HG03066 (cell line): ENCODE measurements around the gene PTCHD1.

Source experiments
- ATAC-seq: cut with Tn5 transposase; IDR thresholded peaks from one replicate; pipeline ENCODE4 v1.9.1; 2021; ENCODE audit warnings: low read depth; ENCODE audit not compliant: unreplicated experiment

PTCHD1 gene

DNA sequence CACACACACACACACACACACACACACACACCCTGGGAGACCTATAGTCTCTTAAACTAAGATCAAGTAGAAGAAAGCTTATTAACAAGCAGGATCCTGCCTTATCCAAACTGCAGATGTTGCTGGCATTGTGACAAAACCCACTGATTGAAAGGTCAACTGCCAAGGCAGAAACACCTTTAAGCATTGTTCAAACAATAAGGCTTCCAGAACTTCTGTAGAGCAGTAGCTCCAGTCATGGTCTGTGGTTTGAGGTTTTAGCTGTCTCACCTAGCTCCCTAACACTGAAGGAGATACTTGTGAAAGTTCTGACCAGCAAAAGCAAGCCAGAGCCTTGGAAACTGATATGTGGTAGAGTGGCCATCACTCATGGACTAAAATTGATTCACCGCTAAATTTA lies 59.8 kb downstream of the PTCHD1 start:
- no peak for ATAC-seq

DNA sequence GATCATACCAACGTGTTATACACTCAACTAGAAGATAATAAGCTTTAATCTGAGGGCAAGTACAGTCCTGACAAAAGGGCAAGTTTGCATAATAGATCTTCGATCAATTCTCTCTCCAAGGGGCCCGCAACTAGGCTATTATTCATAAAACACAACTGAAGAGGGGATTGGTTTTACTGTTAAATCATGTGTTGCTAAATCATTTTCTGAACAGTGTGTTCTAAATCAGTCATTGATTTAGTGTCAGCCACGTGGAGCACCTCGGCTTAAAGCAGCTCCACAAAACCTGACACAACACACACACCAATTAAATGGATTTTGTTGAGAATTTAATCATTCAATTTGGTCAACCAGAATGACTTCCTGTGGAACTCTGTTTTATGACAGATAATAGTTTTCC lies 61.6 kb downstream of the PTCHD1 start:
- ATAC-seq = no peak

DNA sequence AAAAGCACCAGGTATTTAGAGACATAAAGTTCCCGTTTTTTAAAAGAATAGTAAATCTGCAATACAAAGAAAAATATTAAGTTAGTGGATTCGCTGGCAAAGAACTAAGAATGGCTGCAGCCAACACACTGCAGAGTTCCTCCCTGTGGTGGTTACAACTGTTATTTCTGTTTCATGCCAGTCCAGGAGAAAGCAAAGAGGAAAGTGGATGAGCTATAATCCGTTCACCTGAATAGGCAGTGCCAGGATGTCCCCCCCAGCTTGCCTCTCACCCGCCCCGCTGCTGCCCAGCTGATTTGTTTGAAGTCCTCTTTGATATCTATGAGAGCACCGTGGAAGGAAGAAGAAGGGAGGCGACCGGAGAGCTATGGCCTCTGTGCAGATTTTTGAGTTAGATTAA lies 63.9 kb downstream of the PTCHD1 start:
- no peak for ATAC-seq

DNA sequence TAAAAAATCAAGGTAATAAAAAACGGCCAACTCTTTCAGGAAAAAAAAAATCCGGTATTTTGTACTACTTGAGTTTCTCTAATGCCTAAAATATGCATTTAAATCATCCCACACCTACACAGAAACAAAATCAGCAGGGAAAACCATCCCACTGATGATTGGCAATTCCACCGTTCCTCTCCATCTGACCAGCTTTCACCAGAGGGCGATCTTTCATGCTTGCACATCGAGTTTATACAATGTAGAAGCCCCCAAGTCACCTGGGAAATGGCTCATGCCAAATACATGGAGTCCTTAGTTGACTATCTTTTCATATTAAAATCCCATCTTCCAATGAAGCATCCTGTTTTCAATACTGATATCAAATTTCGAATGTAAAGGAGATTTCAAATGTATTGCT lies 69.2 kb downstream of the PTCHD1 start:
- ATAC-seq = no peak

DNA sequence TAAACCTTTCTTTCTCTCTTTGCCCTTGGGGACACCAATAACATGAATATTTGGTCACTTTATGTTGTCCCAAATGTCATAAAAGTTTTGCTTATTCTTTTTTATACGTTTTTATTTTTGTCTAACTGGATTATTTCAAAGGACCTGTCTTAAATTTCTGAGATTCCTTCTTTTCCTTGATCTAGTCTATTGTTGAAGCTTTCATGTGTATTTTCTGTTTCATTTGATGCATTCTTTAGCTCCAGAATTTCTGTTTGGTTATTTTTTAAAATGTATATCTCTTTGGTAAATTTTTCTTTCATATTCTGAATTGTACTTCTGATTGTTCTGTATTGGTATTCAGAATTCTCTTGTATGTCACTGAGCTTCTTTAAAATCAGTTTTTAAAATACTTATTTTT lies 88.3 kb downstream of the PTCHD1 start:
- no peak for ATAC-seq

DNA sequence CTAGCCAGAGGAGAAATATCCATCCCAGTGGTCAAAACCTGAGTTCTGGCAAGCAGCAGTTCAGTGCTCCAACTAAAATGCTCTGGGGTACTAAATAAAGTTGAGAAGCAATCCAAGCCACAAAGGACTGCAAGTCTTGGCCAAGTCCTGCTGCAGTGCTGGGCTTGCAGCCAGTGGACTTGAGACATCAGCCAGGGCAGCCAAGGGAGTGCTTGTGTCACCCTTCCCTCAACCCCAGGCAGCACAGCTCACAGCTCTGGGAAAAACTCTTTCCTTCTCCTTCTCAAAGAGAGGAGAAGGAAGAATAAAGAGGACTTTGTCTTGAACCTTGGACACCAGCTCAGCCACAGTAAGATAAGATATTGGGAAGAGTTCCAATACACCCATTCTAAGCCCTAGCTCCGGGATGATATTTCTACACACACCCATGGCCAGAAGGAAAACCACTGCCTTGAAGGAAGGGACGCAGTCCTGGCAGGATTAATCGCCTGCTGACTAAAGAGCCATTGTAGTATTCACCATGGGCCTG lies 99.8 kb downstream of the PTCHD1 start:
- no peak for ATAC-seq

DNA sequence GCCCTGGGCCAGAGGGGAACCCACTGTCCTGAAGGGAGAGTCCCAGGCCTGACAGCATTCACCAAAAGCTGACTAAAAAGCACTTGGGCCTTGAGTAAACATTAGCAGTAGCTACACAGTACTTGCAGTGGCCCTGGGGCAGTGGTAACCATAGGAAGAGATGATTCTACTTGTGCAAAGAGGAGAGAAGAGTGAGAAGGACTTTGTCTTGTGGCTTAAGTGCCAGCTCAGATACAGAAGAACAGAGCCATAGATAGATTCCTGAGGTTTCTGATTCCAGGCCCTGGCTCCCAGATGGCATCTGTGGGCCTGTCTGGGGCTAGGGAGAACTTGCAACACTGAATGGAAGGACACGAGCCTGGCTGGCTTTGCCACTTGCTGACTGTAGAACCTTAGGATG lies 100.5 kb downstream of the PTCHD1 start:
- no peak for ATAC-seq

DNA sequence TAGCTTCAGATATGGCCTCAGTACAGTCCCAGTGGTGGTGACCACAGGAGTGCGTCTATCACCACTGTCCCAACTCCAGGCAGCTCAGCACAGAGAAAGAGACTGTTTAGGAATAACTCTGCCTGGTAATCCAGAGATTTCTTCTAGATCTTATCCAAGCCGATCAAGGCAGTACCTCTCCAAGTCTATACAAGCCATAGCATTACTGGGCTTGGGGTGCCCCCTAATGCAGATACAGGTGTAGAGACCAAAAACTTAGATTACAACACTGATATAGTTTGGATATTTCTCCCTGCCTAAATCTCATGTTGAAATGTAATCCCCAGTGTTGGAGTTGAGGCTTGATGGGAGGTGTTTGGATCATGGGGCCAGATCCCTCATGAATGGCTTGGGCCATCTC lies 100.9 kb downstream of the PTCHD1 start:
- ATAC-seq = no peak

DNA sequence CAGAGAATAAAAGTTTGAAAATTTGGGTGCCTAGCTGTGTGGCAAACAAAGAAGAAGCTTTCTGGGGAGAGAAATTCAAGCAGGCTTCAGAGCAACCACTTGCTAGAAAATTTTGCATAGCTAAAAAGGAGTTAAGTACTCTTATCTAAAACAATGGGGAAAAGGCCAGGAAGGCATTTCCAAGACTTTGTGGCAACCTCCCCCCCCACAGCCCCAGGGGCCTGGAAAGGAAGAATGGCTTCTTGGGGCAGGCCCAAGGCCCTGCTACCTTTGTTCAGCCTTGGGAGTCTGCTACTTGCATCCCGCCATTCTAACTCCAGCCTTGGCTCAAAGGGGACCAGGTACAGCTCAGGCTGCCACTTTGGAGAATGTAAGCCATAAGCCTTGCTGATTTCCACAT lies 102.2 kb downstream of the PTCHD1 start:
- no peak for ATAC-seq

DNA sequence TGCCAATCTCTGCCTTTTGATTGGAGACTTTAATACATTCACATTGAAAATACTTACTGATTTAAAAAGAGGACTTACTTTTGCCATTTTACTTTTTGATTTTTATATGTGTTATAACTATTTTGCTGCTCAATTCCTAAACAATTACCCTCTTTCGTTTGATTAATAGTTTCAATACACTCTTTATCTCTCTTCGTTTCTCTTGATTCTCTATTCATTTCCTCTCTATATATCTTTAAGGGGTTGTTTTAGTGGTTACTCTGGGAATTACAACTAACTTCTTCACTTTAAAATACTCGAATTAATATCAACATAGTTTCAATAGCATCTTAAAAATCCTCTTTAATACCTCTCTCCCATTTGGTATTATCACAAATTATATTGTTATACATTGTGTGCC lies 116.6 kb downstream of the PTCHD1 start:
- ATAC-seq = no peak
